DOHH2 (cell line): Measurements from ENCODE around the gene RBFOX1.
"Not testable (repeated sequence)": the region's sequence is repeated elsewhere in the genome, so short reads cannot be mapped to it uniquely, and the experiment has no call there.

Source experiments
- H3F3A ChIP-seq: fragments of 200-600 bp; sonication (generic), shearing (Covaris generic); 2 replicates; pipeline ENCODE4 v1.6.0; 2016; ENCODE audit warnings: antibody characterized with exemption, mild to moderate bottlenecking; ENCODE audit not compliant: control insufficient read depth, insufficient read depth
- H3K27ac ChIP-seq: fragments of 200-600 bp; sonication (generic); 2 replicates; pipeline ENCODE4 v1.5.1; 2014; ENCODE audit warnings: low read depth, mild to moderate bottlenecking, low read length, moderate library complexity
- H3K27me3 ChIP-seq: fragments of 200-600 bp; sonication (generic); 2 replicates; pipeline ENCODE4 v1.6.1; 2014; ENCODE audit warnings: mild to moderate bottlenecking, low read length, mixed read lengths; ENCODE audit not compliant: control insufficient read depth
- H3K36me3 ChIP-seq: fragments of 200-600 bp; sonication (generic); 2 replicates; pipeline ENCODE4 v1.6.1; 2014; ENCODE audit warnings: mild to moderate bottlenecking, low read length, moderate library complexity, mixed read lengths; ENCODE audit not compliant: control insufficient read depth
- H3K4me1 ChIP-seq: fragments of 200-600 bp; sonication (generic); 2 replicates; pipeline ENCODE4 v1.6.1; 2014; ENCODE audit warnings: mild to moderate bottlenecking, low read length, mixed read lengths; ENCODE audit not compliant: control insufficient read depth
- H3K4me2 ChIP-seq: fragments of 200-600 bp; sonication (generic); 2 replicates; pipeline ENCODE4 v1.6.0; 2014; ENCODE audit warnings: mild to moderate bottlenecking, low read length, moderate library complexity
- H3K4me3 ChIP-seq: fragments of 200-600 bp; sonication (generic); 2 replicates; pipeline ENCODE4 v1.5.1; 2014; ENCODE audit warnings: mild to moderate bottlenecking, low read length, mixed read lengths
- H3K79me2 ChIP-seq: fragments of 200-600 bp; sonication (generic); 2 replicates; pipeline ENCODE4 v1.6.1; 2014; ENCODE audit warnings: mild to moderate bottlenecking, low read length, mixed read lengths; ENCODE audit not compliant: control insufficient read depth
- H3K9me2 ChIP-seq: fragments of 200-600 bp; sonication (generic); replicated peaks from 2 replicates; pipeline ENCODE4 v1.6.1; 2014; ENCODE audit warnings: mild to moderate bottlenecking, low read length, mixed read lengths; ENCODE audit not compliant: control insufficient read depth
- H3K9me3 ChIP-seq: fragments of 200-600 bp; sonication (generic); 2 replicates; pipeline ENCODE4 v1.6.1; 2014; ENCODE audit warnings: antibody characterized with exemption, low read length, mixed read lengths; ENCODE audit not compliant: control insufficient read depth, insufficient read depth
- H4K20me1 ChIP-seq: fragments of 200-600 bp; sonication (generic); 2 replicates; pipeline ENCODE4 v1.6.0; 2014; ENCODE audit warnings: low read depth, mild to moderate bottlenecking, antibody characterized with exemption, low read length, moderate library complexity; ENCODE audit not compliant: control insufficient read depth, insufficient read depth
- EZH2phosphoT487 ChIP-seq: fragments of 200-600 bp; sonication (generic); IDR thresholded peaks from 2 replicates; pipeline ENCODE4 v1.6.1; 2017; ENCODE audit warnings: borderline replicate concordance, mild to moderate bottlenecking, antibody characterized with exemption, low read length, moderate library complexity, mixed read lengths
- TF ChIP-seq, protein P1 (sequence below): fragments of 200-600 bp; sonication (generic); IDR thresholded peaks from one replicate; pipeline ENCODE4 v1.5.1; 2014; ENCODE audit warnings: antibody characterized with exemption, mild to moderate bottlenecking, low read depth, low read length; ENCODE audit not compliant: poor library complexity, severe bottlenecking

Gene RBFOX1

DNA sequence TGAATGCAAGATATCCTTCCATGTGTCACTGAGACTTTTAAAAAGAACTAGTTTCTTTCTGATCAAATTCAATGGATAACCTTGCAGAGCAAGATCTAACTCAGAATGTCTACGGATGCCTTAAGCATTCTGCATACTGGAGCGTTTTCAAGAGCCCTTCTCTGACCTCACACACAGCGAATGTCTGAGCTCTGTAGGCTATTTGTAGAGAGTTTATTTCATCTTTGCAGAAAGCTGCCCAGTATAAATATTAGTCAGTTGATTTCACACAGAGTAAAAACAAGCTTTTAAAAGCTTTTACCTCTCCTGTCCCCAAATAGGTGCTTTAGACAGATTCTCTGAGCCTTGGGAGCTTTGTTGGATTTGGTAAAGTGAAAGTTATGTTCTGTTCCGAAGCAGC lies 165.0 kb downstream of the RBFOX1 start:
- Histone ChIP-seq H3F3A (no peaks in the 10 kb centered on the region), H3K9me3 (no peaks in the 10 kb centered on the region; the same call in 1 of the 2 replicates)
- TF ChIP-seq EZH2phosphoT487 = no peak
- TF ChIP-seq, protein P1, sequence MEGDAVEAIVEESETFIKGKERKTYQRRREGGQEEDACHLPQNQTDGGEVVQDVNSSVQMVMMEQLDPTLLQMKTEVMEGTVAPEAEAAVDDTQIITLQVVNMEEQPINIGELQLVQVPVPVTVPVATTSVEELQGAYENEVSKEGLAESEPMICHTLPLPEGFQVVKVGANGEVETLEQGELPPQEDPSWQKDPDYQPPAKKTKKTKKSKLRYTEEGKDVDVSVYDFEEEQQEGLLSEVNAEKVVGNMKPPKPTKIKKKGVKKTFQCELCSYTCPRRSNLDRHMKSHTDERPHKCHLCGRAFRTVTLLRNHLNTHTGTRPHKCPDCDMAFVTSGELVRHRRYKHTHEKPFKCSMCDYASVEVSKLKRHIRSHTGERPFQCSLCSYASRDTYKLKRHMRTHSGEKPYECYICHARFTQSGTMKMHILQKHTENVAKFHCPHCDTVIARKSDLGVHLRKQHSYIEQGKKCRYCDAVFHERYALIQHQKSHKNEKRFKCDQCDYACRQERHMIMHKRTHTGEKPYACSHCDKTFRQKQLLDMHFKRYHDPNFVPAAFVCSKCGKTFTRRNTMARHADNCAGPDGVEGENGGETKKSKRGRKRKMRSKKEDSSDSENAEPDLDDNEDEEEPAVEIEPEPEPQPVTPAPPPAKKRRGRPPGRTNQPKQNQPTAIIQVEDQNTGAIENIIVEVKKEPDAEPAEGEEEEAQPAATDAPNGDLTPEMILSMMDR = no peak

DNA sequence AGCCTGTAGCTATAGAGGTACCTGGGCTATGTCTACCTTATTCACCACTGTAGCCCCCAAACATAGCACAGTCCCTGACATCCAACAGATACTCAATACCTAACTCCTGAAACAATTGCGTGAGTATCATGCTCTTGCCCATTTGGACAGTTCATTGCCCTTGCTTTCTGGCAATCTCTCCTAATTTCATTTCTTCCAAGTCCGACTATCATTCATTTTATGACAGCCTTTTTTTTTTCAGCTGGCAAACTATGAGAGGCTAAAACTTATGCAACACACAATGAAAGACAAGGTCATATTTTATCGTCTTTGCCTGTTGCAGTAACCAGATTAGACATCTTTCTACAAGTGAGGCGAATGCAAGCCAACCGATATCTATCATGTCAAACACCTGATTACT lies 169.2 kb downstream of the RBFOX1 start:
- no peaks in the 10 kb centered on the region; the same call in 1 of the 2 replicates for H3K9me3 ChIP-seq
- TF ChIP-seq, protein P1 = no peak
- no peak for TF ChIP-seq EZH2phosphoT487
- H3K4me3 ChIP-seq = no peak overlapping the region
- H3K27ac ChIP-seq = no peak overlapping the region
- no peaks in the 10 kb centered on the region for H3K79me2 ChIP-seq
- H3K27me3 ChIP-seq = no peaks in the 10 kb centered on the region
- H3F3A ChIP-seq = no peaks in the 10 kb centered on the region
- no peaks in the 10 kb centered on the region for H3K4me1 ChIP-seq
- no peak overlapping the region for H3K4me2 ChIP-seq
- no peaks in the 10 kb centered on the region for H4K20me1 ChIP-seq
- no peaks in the 10 kb centered on the region for H3K36me3 ChIP-seq
- no peaks in the 10 kb centered on the region for H3K9me2 ChIP-seq

More for the DNA sequence above, 165.0 kb downstream of the RBFOX1 start:
- Histone ChIP-seq H3K4me3 (no peak overlapping the region), H3K36me3 (no peaks in the 10 kb centered on the region), H3K27ac (no peak overlapping the region), H4K20me1 (no peaks in the 10 kb centered on the region), H3K4me2 (no peak overlapping the region), H3K27me3 (no peaks in the 10 kb centered on the region), H3K79me2 (no peaks in the 10 kb centered on the region), H3K9me2 (no peaks in the 10 kb centered on the region), H3K4me1 (no peaks in the 10 kb centered on the region)

DNA sequence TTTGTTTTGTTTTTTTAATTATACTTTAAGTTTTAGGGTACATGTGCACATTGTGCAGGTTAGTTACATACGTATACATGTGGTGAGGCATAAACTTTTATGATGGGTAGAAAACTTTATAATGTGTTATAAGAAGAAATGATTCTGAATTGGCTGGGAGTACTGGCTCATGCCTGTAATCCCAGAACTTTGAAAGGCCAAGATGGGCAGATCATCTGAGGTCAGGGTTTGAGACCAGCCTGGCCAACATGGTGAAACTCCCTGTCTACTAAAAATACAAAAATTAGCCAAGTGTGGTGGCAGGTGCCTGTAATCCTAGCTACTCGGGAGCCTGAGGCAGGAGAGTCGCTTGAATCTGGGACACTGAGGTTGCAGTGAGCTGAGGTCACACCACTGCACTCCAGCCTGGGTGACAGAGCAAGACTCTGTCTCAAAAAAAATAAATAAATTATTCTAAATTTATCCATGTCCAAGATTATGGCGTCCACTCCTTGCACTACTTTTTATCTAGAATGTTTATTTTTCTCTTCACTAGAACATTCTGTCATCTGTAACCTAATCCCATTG lies 170.0 kb downstream of the RBFOX1 start:
- not testable (repeated sequence) for H3F3A ChIP-seq, H3K9me2 ChIP-seq, H3K79me2 ChIP-seq, H3K36me3 ChIP-seq, H3K4me1 ChIP-seq, H3K4me2 ChIP-seq, H3K27me3 ChIP-seq, H3K9me3 ChIP-seq, H3K27ac ChIP-seq, H4K20me1 ChIP-seq, H3K4me3 ChIP-seq

DNA sequence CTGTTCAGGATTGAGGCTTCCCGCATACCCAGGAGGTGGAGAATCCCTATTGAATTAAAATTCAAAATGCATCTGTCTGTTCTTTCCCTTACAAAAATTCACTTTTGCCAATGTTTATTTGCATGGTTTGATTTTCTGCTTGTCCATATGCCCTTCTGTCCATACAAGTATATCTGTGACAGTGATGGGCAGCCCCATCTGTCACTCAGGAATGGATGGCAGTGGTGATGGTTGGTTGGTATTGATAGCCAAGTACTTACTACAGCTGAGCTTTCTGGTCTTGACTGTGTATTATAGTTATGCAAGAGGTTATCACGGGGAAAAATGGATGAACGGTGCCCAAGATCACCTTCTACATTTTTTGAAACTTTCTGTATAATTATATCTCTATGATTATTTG lies 171.0 kb downstream of the RBFOX1 start:
- Histone ChIP-seq H3K79me2 (no peaks in the 10 kb centered on the region), H3K27ac (no peak overlapping the region), H3K4me1 (no peaks in the 10 kb centered on the region), H4K20me1 (no peaks in the 10 kb centered on the region), H3K9me3 (no peaks in the 10 kb centered on the region; the same call in 1 of the 2 replicates), H3F3A (no peaks in the 10 kb centered on the region), H3K4me2 (no peak overlapping the region), H3K9me2 (no peaks in the 10 kb centered on the region), H3K4me3 (no peak overlapping the region), H3K27me3 (no peaks in the 10 kb centered on the region), H3K36me3 (no peaks in the 10 kb centered on the region)
- TF ChIP-seq, protein P1 = no peak
- no peak for TF ChIP-seq EZH2phosphoT487
